Peyer's patch (tissue), 4 donors: ENCODE measurements around the gene CDC123. TPM values are rescaled to one million over a fixed set of nuclear protein-coding genes. Genes with fewer than 3 reads are reported as not detected.
"Not testable (repeated sequence)": the region's sequence is repeated elsewhere in the genome, so short reads cannot be mapped to it uniquely, and the experiment has no call there.

Experiments
- DNase-seq, 3 donors: peaks; one replicate each; pipeline ENCODE4 v3.0.0-alpha.2; 2017 to 2019
- H3K27ac ChIP-seq, 4 donors: fragments of 200-600 bp; sonication (generic); one replicate each; pipeline ENCODE4 v1.5.1; 2016 to 2019
- H3K27me3 ChIP-seq, 2 donors: fragments of 200-600 bp; sonication (generic); one replicate each; pipeline ENCODE4 v1.5.1; 2019
- H3K36me3 ChIP-seq, 3 donors: fragments of 200-600 bp; sonication (generic); one replicate each; pipeline ENCODE4 v1.5.1; 2016 to 2019
- H3K4me1 ChIP-seq, 4 donors: fragments of 200-600 bp; sonication (generic); one replicate each; pipeline ENCODE4 v1.5.1; 2016 to 2019
- H3K4me3 ChIP-seq, 4 donors: fragments of 200-600 bp; sonication (generic); 1 replicate in 3 of 4; 2 replicates in 1 of 4; pipeline ENCODE4 v1.5.1; 2016 to 2019; ENCODE audit warnings: mild to moderate bottlenecking in 1 of 4
- H3K9me3 ChIP-seq, 4 donors: fragments of 200-600 bp; sonication (generic); one replicate each; pipeline ENCODE4 v1.5.1; 2016 to 2019; ENCODE audit warnings: mild to moderate bottlenecking in 1 of 4
- POLR2A ChIP-seq, 2 donors: fragments of 450-650 bp; IDR thresholded peaks; one replicate each; pipeline ENCODE4 v1.5.1; 2017; ENCODE audit warnings: antibody characterized with exemption in 2 of 2, mild to moderate bottlenecking in 2 of 2, moderate library complexity in 2 of 2
- total RNA-seq, 4 donors: library from RNA; depleted of rRNA; stranded (reverse); fragments of >200 nt; gene quantifications; one replicate each; pipeline ENCODE4 v1.1.0, GENCODE V29; 2016
- TF ChIP-seq, protein P1 (sequence below), 6 experiments: fragments of 450-650 bp in 4 of 6; fragments of 200-600 bp in 2 of 6; sonication (generic) in 1 of 6; IDR thresholded peaks; one replicate each; pipeline ENCODE4 v1.5.1; 2017 to 2019; ENCODE audit warnings: antibody characterized with exemption in 6 of 6, mild to moderate bottlenecking in 3 of 6, moderate library complexity in 1 of 6

Gene CDC123
- total RNA-seq, 4 donors from 2014 or later = 52.0 to 77.4 (median 62.0) TPM

DNA sequence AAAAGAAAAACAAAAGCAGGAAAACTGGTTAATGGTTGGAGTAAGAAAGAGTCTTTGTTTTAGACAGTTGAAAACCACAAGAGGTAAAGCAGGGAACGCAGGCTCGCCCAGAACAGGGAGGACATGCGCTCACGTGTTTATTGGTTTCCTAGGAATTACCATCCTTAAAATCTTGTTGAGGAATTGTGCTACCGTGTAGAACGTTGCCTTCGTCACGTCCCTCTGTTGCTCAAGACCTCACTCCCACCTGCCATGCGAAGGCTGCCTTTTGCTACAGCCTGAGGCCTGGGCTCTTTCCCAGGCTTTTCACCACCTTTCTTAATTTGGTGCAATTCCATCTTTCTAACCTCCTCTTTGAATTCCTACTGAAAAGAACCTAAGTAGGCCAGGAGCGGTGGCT, 91.8 kb downstream of the CDC123 start:
- DNase-seq = no peak
- TF ChIP-seq, protein P1, sequence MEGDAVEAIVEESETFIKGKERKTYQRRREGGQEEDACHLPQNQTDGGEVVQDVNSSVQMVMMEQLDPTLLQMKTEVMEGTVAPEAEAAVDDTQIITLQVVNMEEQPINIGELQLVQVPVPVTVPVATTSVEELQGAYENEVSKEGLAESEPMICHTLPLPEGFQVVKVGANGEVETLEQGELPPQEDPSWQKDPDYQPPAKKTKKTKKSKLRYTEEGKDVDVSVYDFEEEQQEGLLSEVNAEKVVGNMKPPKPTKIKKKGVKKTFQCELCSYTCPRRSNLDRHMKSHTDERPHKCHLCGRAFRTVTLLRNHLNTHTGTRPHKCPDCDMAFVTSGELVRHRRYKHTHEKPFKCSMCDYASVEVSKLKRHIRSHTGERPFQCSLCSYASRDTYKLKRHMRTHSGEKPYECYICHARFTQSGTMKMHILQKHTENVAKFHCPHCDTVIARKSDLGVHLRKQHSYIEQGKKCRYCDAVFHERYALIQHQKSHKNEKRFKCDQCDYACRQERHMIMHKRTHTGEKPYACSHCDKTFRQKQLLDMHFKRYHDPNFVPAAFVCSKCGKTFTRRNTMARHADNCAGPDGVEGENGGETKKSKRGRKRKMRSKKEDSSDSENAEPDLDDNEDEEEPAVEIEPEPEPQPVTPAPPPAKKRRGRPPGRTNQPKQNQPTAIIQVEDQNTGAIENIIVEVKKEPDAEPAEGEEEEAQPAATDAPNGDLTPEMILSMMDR (IDR thresholded peaks at IDR 0.05) = no peak
- TF ChIP-seq POLR2A (IDR thresholded peaks at IDR 0.05) = no peak
- Histone ChIP-seq H3K9me3 (no peaks in the 10 kb centered on the region), H3K27ac (no peak overlapping the region), H3K27me3 (no peaks in the 10 kb centered on the region), H3K4me1 (no peaks in the 10 kb centered on the region), H3K4me3 (no peak overlapping the region), H3K36me3 (no peaks in the 10 kb centered on the region)

DNA sequence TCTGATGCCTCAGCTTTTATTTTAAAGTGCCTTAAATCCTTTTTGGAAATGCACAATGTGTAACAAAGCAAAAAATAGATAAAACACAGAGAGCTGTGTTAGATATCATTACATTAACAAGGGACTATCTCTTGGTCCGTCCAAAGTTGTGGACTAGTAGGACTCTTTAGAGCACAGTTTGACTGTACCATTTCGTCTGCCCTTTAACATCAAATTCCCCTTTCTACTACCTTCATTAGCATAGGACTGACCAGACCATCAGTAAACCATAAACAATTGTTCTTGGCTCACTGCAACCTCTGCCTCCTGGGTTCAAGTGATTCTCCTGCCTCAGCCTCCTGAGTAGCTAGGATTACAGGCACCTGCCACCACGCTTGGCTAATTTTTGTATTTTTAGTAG, 101.8 kb downstream of the CDC123 start:
- H3K9me3 ChIP-seq, H3K4me1 ChIP-seq, DNase-seq, H3K27me3 ChIP-seq, H3K4me3 ChIP-seq, H3K36me3 ChIP-seq, H3K27ac ChIP-seq: not testable (repeated sequence)

DNA sequence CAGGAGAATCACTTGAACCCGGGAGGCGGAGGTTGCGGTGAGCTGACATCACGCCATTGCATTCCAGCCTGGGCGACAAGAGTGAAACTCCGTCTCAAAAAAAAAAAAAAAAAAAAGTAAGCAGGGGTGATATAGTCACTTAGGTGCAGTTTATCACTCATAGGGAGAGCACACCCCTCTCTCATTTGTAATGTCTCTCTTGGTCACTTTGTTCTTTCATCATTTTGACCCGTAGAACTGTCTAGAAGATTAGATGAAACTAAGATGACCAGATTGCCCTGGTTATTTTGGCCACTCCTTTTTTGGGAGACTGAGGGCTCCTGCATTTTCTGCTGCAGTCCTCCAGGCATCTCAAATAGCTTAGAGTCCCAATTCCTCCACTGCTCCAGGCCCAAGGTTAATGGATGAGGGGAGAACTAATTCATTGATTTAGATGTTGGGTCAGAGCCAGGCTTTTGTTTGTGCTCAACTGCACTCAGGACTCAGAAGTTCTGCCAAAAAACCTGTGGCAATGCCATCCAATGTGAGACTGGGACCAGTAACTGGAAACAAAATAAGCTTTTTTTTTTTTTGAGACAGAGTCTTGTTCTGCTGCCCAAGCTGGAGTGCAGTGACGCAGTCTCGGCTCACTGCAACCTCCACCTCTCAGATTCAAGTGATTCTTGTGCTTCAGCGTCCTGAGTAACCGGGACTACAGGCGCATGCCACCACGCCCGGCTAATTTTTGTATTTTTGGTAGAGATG, 103.4 kb downstream of the CDC123 start:
- H3K9me3 ChIP-seq = no peaks in the 10 kb centered on the region
- H3K36me3 ChIP-seq = no peaks in the 10 kb centered on the region
- no peaks in the 10 kb centered on the region for H3K4me1 ChIP-seq
- H3K27me3 ChIP-seq = no peaks in the 10 kb centered on the region
- H3K27ac ChIP-seq = no peak overlapping the region
- no peak overlapping the region for H3K4me3 ChIP-seq
- TF ChIP-seq, protein P1 (IDR thresholded peaks at IDR 0.05) = no peak
- no peak for TF ChIP-seq POLR2A (IDR thresholded peaks at IDR 0.05)
- no peak for DNase-seq

Other genes with a start within 250 kb of the CDC123 start
- 10 to 100 TPM; 12.6 to 56.1 (median 21.0) TPM for gene UPF2, start 153.4 kb upstream of the CDC123 start, total RNA-seq
- gene DHTKD1, start 127.2 kb upstream of the CDC123 start, total RNA-seq = 10 to 100 TPM; 18.4 to 32.1 (median 24.2) TPM
- gene SEC61A2, start 66.5 kb upstream of the CDC123 start, total RNA-seq = 1 to 10 TPM; 1.4 to 8.3 (median 5.2) TPM
- gene NUDT5, start 297 bp upstream of the CDC123 start, total RNA-seq = 10 to 100 TPM; 24.0 to 51.1 (median 45.8) TPM
- 10 to 100 TPM in 1 of 4 donors, 1 to 10 TPM in 3; 5.6 to 23.9 (median 7.4) TPM for gene CAMK1D, start 153.4 kb downstream of the CDC123 start, total RNA-seq